ENCODE measurements around the gene GLOD4.

GLOD4 gene

DNA sequence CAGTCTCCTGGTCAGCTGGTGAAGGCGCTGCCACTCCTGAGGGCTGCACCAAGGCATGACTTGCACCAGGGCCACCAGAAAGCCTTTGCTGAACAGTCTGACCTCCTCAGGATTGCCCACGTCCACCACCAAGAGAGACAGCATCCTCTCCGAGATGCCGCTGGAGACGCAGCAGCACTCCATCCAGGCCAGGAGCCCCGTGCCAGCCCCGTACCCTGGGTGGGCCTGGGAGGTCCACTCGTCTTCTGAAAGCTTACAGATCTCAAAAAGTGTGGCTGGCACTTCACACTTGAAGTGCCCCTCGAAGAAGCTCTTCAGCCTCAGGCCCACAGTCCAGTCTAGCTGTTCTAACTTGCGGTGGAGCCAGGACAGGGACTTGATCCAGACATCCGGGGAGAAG is 36.7 kb downstream of the GLOD4 start:
- no peak overlapping the region for H3K4me3 ChIP-seq (ENCODE audit: low read depth, low read length)
- TF ChIP-seq, protein P1, sequence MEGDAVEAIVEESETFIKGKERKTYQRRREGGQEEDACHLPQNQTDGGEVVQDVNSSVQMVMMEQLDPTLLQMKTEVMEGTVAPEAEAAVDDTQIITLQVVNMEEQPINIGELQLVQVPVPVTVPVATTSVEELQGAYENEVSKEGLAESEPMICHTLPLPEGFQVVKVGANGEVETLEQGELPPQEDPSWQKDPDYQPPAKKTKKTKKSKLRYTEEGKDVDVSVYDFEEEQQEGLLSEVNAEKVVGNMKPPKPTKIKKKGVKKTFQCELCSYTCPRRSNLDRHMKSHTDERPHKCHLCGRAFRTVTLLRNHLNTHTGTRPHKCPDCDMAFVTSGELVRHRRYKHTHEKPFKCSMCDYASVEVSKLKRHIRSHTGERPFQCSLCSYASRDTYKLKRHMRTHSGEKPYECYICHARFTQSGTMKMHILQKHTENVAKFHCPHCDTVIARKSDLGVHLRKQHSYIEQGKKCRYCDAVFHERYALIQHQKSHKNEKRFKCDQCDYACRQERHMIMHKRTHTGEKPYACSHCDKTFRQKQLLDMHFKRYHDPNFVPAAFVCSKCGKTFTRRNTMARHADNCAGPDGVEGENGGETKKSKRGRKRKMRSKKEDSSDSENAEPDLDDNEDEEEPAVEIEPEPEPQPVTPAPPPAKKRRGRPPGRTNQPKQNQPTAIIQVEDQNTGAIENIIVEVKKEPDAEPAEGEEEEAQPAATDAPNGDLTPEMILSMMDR (IDR thresholded peaks at IDR 0.05; ENCODE audit: borderline replicate concordance, insufficient read depth, low read depth, low read length): no peak

DNA sequence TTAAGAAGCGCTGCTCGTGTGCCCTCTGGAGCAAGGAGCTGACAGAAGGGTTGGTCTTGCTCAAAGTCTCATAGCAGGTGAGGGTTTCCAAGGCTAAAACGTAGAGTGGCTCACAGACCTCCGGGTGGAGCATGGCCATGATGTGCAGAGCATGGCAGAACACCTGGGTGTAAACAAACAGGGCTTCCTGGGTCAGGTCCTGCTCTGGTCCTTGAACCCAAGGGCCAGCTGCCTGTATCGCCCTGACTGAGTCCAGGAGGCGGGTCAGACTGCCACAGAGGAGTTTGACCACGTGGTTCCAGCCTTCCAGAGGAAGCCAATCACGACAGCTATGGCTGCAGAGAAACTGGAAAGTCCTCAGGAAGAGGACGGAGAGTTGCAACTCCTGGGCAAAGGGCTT is 37.1 kb downstream of the GLOD4 start:
- TF ChIP-seq, protein P1 (IDR thresholded peaks at IDR 0.05; ENCODE audit: borderline replicate concordance, insufficient read depth, low read depth, low read length): no peak
- H3K4me3 ChIP-seq (ENCODE audit: low read depth, low read length): no peak overlapping the region

DNA sequence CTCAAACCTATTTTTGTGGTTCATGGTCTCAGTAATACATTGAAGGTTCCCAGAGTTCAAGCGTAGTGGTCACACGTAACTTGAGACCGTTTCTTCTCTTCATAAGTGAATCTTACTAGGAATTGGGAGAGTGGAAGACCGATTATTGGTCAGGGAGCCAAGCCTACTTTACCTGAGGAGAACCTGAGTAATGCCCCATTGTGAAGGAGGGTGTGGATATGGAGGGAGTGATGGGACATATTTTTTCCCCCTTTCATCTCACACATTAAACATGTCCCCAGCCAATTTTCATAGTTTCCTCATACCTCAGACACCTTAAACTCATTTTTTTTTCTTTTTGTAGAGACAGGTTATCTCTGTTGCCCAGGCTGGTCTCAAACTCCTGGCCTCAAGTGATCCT is 38.9 kb downstream of the GLOD4 start:
- TF ChIP-seq, protein P1 (IDR thresholded peaks at IDR 0.05; ENCODE audit: borderline replicate concordance, insufficient read depth, low read depth, low read length): no peak
- H3K4me3 ChIP-seq (ENCODE audit: low read depth, low read length): no peak overlapping the region

DNA sequence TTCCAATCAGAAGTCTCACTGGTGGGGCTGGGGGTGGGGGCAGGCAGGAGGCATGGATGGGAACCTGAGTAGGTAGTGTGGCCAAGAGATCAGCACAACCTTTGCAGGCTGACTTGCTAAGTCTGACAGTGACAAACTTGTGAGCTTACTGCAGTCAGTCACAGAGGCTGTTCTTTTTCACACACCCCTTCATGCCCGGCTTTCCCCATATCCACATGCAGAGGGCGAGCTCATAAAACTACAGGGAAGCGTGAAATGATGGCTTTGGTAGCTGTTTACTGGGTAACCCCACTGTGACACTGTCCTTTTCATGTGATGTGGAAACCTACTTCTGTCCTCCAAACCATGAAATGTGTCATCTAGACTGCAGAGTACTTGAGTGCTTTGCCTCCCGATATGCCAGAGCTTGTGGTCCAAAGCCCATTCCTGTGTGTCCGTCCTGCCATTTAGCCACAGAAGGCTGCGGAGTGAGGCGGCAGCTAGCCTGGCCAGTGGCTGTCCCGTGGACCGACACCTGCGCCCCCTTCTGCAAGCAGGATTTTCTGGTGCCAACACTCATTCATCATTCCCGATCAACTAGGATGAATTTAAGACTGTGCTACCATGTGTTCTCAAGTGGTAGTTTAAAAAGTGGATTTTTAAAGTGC is 39.8 kb downstream of the GLOD4 start:
- TF ChIP-seq, protein P1 (IDR thresholded peaks at IDR 0.05; ENCODE audit: borderline replicate concordance, insufficient read depth, low read depth, low read length): no peak
- H3K4me3 ChIP-seq (ENCODE audit: low read depth, low read length): no peak overlapping the region

- H3K4me3 ChIP-seq (ENCODE audit: low read depth, low read length): no peak overlapping the region
Measured at GRCh38 chr17:740240-741017, 41.7 kb downstream of the GLOD4 start.

GRCh38 chr17:737561-738113 is 44.4 kb downstream of the GLOD4 start:
- H3K4me3 ChIP-seq (ENCODE audit: low read depth, low read length): no peak overlapping the region
- TF ChIP-seq, protein P1 (IDR thresholded peaks at IDR 0.05; ENCODE audit: borderline replicate concordance, insufficient read depth, low read depth, low read length): no peak

More at GRCh38 chr17:740240-741017, 41.7 kb downstream of the GLOD4 start:
- TF ChIP-seq, protein P1 (IDR thresholded peaks at IDR 0.05; ENCODE audit: borderline replicate concordance, insufficient read depth, low read depth, low read length): no peak
